Subcutaneous adipose tissue (tissue), 4 donors: ENCODE data around the gene CACNA1G. TPM values are rescaled to one million over a fixed set of nuclear protein-coding genes. Genes with fewer than 3 reads are reported as not detected.

Experiments
- CTCF ChIP-seq: fragments of 450-650 bp; IDR thresholded peaks from one replicate; pipeline ENCODE4 v1.5.1; 2016; ENCODE audit warnings: low read depth, mild to moderate bottlenecking, control low read depth, antibody characterized with exemption, moderate library complexity
- total RNA-seq, 4 donors: library from RNA; depleted of rRNA; stranded (reverse); fragments of >200 nt; gene quantifications; one replicate each; pipeline ENCODE4 v1.1.0, GENCODE V29; 2016

Gene CACNA1G
- total RNA-seq, 4 donors from 2014 or later = 0.17 to 0.44 TPM; not detected in 2

GRCh38 chr17:50570032-50570431 lies 9.5 kb downstream of the CACNA1G start:
- TF ChIP-seq CTCF = no peak

- TF ChIP-seq CTCF = no peak
Measured at GRCh38 chr17:50570528-50570927, 10.0 kb downstream of the CACNA1G start.

- no peak for TF ChIP-seq CTCF
Measured at GRCh38 chr17:50571681-50572080, 11.2 kb downstream of the CACNA1G start.

- TF ChIP-seq CTCF = no peak
Measured at GRCh38 chr17:50572541-50572940, 12.0 kb downstream of the CACNA1G start.

GRCh38 chr17:50573866-50574611 lies 13.5 kb downstream of the CACNA1G start:
- TF ChIP-seq CTCF = no peak

GRCh38 chr17:50575581-50576210 lies 15.2 kb downstream of the CACNA1G start:
- no peak for TF ChIP-seq CTCF

- no peak for TF ChIP-seq CTCF
Measured at GRCh38 chr17:50576864-50577263, 16.3 kb downstream of the CACNA1G start.
